ENCODE data around the gene CMIP.

DNA sequence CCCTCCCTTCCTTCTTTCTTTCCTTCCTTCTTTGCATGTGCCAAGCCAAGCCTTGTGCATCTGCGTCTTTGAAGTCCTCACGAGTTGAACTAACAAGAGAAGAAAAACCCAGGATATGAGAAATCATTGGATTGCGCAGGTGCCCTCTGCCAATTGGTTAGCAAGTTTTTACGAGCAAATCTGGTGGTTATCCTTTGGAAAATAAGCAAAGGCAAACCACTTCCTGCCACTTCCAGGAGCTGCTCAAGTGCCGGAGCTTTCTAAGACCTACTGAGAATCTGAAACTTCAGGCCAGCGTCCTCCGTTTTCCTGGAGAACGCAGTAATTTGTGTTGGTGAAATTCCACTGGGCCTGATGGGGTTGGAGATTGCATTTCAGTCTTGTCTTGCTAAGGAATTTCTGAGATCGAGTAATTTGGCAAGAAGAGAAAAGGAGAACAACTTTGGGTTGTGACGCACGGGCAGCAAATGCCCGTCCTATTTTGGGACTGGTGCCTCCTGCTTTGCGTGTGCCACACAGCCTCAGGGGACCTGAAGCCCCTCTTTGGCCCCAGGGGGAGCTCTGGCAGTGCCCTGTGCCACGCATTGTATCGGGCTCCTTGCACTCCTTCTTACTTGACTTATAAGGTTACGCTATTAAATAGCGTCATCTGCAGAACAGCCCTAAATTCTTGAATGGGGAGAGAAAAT lies 56.4 kb downstream of the CMIP start:
- TF ChIP-seq MXI1 (IDR thresholded peaks at IDR 0.05; ENCODE audit: low read depth, low read length) (no peak), EZH2 (IDR thresholded peaks at IDR 0.05; ENCODE audit: borderline replicate concordance, control insufficient read depth, low read depth, low read length) (no peak), SPI1 (IDR thresholded peaks at IDR 0.05; ENCODE audit: borderline replicate concordance, insufficient read depth, low read depth, low read length) (no peak), NR2C1 (IDR thresholded peaks at IDR 0.05) (no peak), RAD21 (IDR thresholded peaks at IDR 0.05; ENCODE audit: insufficient read depth, low read depth, low read length) (no peak), GABPA (IDR thresholded peaks at IDR 0.05; ENCODE audit: low read depth) (no peak)
- TF ChIP-seq, protein P1, sequence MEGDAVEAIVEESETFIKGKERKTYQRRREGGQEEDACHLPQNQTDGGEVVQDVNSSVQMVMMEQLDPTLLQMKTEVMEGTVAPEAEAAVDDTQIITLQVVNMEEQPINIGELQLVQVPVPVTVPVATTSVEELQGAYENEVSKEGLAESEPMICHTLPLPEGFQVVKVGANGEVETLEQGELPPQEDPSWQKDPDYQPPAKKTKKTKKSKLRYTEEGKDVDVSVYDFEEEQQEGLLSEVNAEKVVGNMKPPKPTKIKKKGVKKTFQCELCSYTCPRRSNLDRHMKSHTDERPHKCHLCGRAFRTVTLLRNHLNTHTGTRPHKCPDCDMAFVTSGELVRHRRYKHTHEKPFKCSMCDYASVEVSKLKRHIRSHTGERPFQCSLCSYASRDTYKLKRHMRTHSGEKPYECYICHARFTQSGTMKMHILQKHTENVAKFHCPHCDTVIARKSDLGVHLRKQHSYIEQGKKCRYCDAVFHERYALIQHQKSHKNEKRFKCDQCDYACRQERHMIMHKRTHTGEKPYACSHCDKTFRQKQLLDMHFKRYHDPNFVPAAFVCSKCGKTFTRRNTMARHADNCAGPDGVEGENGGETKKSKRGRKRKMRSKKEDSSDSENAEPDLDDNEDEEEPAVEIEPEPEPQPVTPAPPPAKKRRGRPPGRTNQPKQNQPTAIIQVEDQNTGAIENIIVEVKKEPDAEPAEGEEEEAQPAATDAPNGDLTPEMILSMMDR (IDR thresholded peaks at IDR 0.05 in 2 of 3, conservative IDR thresholded peaks at IDR 0.05 in 1 of 3; ENCODE audit: control insufficient read depth in 2 of 3, extremely low read depth in 1 of 3, insufficient read depth in 1 of 3, low read depth in 3 of 3, low read length in 3 of 3), result no peak
- TF ChIP-seq, protein P2, sequence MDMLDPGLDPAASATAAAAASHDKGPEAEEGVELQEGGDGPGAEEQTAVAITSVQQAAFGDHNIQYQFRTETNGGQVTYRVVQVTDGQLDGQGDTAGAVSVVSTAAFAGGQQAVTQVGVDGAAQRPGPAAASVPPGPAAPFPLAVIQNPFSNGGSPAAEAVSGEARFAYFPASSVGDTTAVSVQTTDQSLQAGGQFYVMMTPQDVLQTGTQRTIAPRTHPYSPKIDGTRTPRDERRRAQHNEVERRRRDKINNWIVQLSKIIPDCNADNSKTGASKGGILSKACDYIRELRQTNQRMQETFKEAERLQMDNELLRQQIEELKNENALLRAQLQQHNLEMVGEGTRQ (IDR thresholded peaks at IDR 0.05; ENCODE audit: borderline replicate concordance, low read depth, low read length), result no peak

All from GM12878 (cell line).